T47D (cell line): ENCODE measurements around the gene WNK2.
"Not testable (repeated sequence)": the region's sequence is repeated elsewhere in the genome, so short reads cannot be mapped to it uniquely, and the experiment has no call there.

ENCODE experiments used
- DNase-seq, 2 experiments: peaks; one replicate each; pipeline versions ENCODE4 v3.0.0 to v3.0.0-alpha.2; 2011 to 2012; ENCODE audit warnings: low read depth in 1 of 2, low spot score in 1 of 2
- JUND ChIP-seq: IDR thresholded peaks from 2 replicates; pipeline ENCODE4 v1.6.1; 2012; ENCODE audit warnings: low read depth
- in situ Hi-C: cut with HindIII; loops from 2 replicates; pipeline ENCODE4 v1.10.0; 2016; ENCODE audit warnings: low sequenced_read_pairs, low pct_unique_long_range_greater_than_20kb

WNK2 gene

DNA sequence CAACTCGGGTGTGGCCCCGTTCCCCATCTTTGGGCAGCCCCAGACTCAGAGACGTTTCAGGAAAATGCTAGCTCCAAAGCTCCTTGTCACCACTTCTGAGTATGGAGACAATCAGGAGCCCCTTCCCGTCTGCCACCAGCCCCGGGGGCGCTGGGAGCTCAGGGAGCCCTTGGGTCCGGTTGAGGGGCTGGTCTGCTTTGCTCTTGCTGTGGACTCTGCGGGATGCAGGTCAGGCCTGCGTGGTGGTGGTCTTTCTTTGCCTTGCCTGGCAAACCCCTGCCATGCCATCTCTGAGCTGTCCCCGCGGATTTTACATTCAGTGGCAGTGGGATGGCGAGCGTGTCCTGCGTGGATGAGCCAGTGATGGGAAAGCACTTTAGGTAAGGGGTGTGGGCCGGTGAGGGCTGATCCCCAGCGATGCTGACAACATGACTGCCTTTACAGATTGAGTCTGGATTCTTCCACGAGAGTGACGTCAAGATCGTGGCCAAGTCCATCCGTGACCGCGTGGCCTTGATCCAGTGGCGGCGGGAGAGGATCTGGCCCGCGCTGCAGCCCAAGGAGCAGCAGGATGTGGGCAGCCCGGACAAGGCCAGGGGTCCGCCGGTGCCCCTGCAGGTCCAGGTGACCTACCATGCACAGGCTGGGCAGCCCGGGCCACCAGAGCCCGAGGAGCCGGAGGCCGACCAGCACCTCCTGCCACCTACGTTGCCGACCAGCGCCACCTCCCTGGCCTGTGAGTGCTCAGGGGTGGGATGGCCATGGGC, 63.3 kb downstream of the WNK2 start:
- in situ Hi-C loops = no loop called here
- DNase-seq = no peak
- no peak for TF ChIP-seq JUND

DNA sequence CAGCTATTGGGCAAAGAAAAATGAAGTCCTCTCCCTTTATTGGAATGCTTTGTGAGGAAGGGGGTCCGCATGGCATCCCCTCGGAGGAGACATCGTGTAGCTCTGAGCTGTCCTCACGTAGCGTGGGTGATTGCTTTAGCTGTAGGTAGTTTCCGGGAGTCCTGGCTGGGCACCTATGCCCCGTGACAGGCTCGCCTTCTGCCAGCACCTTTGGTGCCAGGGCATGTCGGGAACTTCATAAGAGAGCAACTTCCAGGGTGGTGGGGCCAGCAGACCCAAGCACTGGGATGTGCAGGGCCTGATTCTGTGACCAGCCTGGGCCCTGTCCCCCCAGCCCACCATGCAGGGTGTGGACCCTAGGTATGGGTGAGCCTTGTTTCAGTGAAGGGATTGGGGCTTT, 64.0 kb downstream of the WNK2 start:
- DNase-seq = no peak
- TF ChIP-seq JUND = no peak
- in situ Hi-C loops = no loop called here

DNA sequence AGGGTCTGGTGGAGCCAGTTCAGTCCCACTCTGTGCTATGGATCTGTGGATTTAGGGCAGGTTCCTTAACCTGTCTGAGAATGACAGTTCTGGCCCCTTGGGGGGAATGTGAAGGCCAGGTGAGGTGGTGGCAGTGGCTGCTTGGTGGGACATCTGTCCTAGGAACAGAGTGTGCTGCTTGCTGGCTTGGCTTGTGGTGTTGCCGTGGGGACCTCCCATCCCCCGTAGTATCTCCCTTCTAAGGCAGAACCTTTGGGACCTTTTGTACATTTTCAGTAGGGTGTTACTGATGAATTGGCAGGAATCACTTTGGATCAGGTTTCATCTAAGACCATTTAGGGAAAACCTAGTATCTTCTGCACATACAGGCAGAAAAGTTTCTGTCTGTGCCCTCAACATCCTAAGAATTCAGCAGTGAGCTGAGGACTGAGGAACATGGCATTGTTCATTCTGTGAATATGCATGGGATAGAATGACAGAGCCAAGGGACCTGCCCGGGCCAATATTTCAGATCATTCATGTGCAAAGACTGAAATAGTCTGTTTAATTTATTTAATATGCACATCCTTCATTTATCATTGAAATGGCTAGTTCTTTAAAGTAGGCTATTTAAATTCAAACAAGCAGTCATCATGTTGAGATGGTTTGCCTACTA, 64.6 kb downstream of the WNK2 start:
- TF ChIP-seq JUND = no peak
- DNase-seq = no peak
- in situ Hi-C loops = no loop called here

DNA sequence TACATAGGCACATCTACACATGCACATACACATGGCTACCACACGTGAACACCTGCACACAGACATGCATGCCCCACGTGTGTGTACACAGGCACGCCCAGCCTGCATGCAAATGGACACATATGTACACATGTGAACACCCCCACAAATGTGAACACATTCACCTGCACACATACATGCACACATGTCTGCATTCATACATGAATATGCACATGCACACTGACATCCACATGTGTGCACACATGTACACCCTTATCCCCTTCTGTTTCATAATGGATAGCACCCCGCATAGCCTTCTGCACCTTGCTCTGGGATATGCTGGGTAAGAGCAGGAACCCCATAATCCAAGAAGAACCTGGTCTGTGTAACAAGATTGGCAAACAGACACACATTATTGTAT, 66.2 kb downstream of the WNK2 start:
- in situ Hi-C loops = no loop called here
- no peak for TF ChIP-seq JUND
- no peak for DNase-seq

DNA sequence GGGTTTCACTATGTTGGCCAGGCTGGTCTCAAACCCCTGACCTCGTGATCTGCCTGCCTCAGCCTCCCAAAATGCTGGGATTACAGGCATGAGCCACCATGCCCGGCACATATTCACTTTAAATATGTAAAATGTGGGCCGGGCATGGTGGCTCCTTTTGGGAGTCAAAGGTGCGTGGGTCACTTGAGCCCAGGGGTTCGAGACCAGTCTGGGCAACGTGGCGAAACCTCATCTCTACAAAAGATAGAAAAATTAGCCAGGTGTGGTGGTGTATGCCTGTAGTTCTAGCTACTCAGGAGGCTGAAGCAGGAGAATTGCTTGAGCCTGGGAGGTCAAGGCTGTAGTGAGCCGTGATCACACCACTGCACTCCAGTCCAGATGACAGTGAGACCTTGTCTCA, 67.4 kb downstream of the WNK2 start:
- DNase-seq, in situ Hi-C loops: not testable (repeated sequence)

DNA sequence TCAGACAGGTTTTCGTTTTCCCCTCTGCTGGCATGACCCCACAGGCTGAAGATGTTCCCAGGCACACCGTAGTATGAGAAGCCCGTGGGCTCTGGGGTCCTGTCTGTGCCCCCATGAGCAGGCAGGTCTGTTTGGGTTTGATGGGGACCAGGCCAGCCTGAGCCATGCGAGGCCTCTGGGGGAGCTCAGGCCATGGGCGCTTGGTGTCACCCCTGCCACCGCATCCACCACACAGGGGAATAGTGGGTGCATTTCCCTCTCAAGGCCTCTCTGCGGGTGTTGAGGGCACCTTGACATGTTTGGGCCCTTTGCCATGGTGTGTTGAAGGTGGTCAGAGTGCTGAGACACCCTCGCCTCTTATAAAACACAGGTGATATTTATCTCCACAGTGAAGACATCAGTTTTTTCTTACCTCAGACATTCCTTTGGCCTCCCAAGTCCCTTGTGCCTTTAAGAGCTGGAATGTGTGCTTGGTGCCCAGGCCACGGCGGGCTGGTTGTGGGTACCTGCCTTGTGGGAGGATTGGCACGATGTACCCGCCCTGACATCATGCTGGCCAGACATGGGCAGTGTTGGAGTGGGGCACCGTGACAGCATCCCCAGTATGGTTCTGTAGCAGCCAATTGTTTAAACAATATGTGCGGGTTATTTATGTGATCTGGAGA, 68.3 kb downstream of the WNK2 start:
- TF ChIP-seq JUND = no peak
- no peak for DNase-seq
- in situ Hi-C loops = no loop called here

- in situ Hi-C loops = no loop called here
- TF ChIP-seq JUND = no peak
- DNase-seq = no peak
Observed at GRCh38 chr9:93252781-93253530, 69.0 kb downstream of the WNK2 start.

DNA sequence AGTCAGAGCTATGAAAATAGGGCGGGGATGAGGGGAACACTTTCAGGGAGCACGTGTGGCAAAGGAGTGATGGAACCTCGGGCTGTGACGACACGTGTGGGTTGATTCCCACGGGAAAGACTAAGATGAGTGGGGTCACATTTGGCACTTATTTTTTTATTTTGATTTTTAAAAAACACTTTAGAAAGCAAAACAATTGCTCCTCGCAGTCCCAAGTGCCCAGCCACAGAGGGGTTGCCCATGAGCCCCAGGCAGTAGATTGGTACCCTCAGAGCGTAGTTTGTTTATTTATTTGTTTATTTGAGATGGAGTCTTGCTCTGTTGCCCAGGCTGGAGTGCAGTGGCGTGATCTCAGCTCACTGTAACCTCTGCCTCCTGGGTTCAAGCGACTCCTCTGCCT, 69.7 kb downstream of the WNK2 start:
- in situ Hi-C loops = no loop called here
- TF ChIP-seq JUND = no peak
- no peak for DNase-seq

GRCh38 chr9:93254061-93254481, 70.1 kb downstream of the WNK2 start:
- in situ Hi-C loops = no loop called here
- no peak for DNase-seq
- TF ChIP-seq JUND = no peak

DNA sequence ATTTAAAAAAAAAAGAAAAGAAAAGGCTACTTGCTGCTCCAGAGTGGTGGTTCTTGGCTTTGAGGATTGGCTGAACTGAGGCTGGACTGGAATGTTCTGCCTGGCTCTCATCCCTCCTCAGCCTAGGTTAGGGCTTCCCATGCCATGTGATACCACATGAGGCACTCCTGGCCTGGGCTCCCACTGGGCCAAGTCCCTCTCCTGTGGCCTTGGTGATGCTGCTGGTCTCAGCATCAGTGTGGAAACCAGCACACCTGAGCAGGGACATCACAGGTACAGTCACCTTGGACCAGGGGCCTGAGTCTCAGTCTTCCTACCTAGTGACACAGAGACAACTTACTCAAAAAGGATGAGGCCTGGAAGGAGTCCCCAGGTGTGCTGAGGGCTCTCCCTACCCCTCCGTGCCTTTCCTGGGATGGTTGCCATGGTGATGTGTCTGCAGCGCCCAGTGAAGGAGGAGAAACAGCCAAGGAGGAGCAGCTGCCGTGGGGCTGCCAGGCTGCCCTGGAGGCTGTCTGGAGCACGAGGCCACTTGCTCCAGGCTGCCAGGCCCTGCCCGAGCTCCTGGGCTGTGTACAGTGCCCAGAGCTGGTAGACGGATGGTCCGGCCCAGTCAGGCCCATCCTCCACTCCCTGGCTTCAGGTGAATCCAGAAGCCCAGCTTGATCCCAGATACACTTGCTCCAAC, 71.0 kb downstream of the WNK2 start:
- in situ Hi-C loops = no loop called here
- DNase-seq = no peak
- TF ChIP-seq JUND = no peak

- no peak for DNase-seq
- in situ Hi-C loops = no loop called here
- TF ChIP-seq JUND = no peak
Observed at GRCh38 chr9:93255494-93255867, 71.5 kb downstream of the WNK2 start.
